DOHH2 (cell line): ENCODE measurements around the gene SPC25.

Source experiments
- CTCF ChIP-seq: fragments of 200-600 bp; sonication (generic); IDR thresholded peaks from one replicate; pipeline ENCODE4 v1.5.1; 2014; ENCODE audit warnings: antibody characterized with exemption, mild to moderate bottlenecking, low read depth, low read length; ENCODE audit not compliant: poor library complexity, severe bottlenecking
- EZH2phosphoT487 ChIP-seq: fragments of 200-600 bp; sonication (generic); IDR thresholded peaks from 2 replicates; pipeline ENCODE4 v1.6.1; 2017; ENCODE audit warnings: borderline replicate concordance, mild to moderate bottlenecking, antibody characterized with exemption, low read length, moderate library complexity, mixed read lengths

- TF ChIP-seq CTCF (no peak), EZH2phosphoT487 (no peak)
These were observed 35.6 kb downstream of the SPC25 start for GRCh38 chr2:168854651-168855050.
